SJSA1 (cell line): ENCODE measurements around the gene RNF220. TPM values are rescaled to one million over a fixed set of nuclear protein-coding genes. Genes with fewer than 3 reads are reported as not detected.
"Not testable (repeated sequence)": the region's sequence is repeated elsewhere in the genome, so short reads cannot be mapped to it uniquely, and the experiment has no call there.

Experiments used
- DNase-seq, 2 experiments: peaks; one replicate each; pipeline ENCODE4 v3.0.0-alpha.2; 2015 to 2020; ENCODE audit warnings: low spot score in 2 of 2, low read depth in 1 of 2
- H3K27ac ChIP-seq: fragments of 250-450 bp; sonication (Bioruptor Pico); 2 replicates; pipeline ENCODE4 v1.5.1; 2020; ENCODE audit warnings: mild to moderate bottlenecking, moderate library complexity
- H3K27me3 ChIP-seq: fragments of 250-450 bp; sonication (Bioruptor Pico); replicated peaks from 2 replicates; pipeline ENCODE4 v1.5.1; 2020; ENCODE audit warnings: mild to moderate bottlenecking, moderate library complexity
- H3K36me3 ChIP-seq: fragments of 250-450 bp; sonication (Bioruptor Pico); 2 replicates; pipeline ENCODE4 v1.5.1; 2020; ENCODE audit warnings: mild to moderate bottlenecking
- H3K4me1 ChIP-seq: fragments of 250-450 bp; sonication (Bioruptor Pico); replicated peaks from 2 replicates; pipeline ENCODE4 v1.6.1; 2021; ENCODE audit warnings: mild to moderate bottlenecking
- H3K4me3 ChIP-seq: fragments of 250-450 bp; sonication (Bioruptor Pico); 2 replicates; pipeline ENCODE4 v1.5.1; 2020; ENCODE audit warnings: mild to moderate bottlenecking
- H3K9me3 ChIP-seq: fragments of 250-450 bp; sonication (Bioruptor Pico); replicated peaks from 2 replicates; pipeline ENCODE4 v1.5.1; 2020; ENCODE audit warnings: mild to moderate bottlenecking
- total RNA-seq: library from RNA; depleted of rRNA; stranded (reverse); fragments of >200 nt; shearing (Covaris generic); gene quantifications from 2 replicates; pipeline ENCODE4 v1.2.3, GENCODE V29; 2014; rRNA removed

Gene RNF220
- total RNA-seq, 1 experiment from 2014 or later, result 70.5 TPM

GRCh38 chr1:44696101-44696500 lies 291.0 kb downstream of the RNF220 start:
- no peaks in the 10 kb centered on the region for H3K9me3 ChIP-seq
- no peaks in the 10 kb centered on the region for H3K4me1 ChIP-seq
- no peak overlapping the region for H3K4me3 ChIP-seq
- H3K27me3 ChIP-seq, result no peaks in the 10 kb centered on the region
- no peak overlapping the region for H3K27ac ChIP-seq
- H3K36me3 ChIP-seq, result no peaks in the 10 kb centered on the region
- no peak for DNase-seq

- no peaks in the 10 kb centered on the region for H3K27me3 ChIP-seq
- H3K9me3 ChIP-seq, result no peaks in the 10 kb centered on the region
- no peak overlapping the region for H3K27ac ChIP-seq
- H3K4me1 ChIP-seq, result no peaks in the 10 kb centered on the region
- H3K36me3 ChIP-seq, result no peaks in the 10 kb centered on the region
- no peak overlapping the region for H3K4me3 ChIP-seq
- DNase-seq, result no peak
Observed at GRCh38 chr1:44696789-44697345, 291.8 kb downstream of the RNF220 start.

GRCh38 chr1:44698138-44698537 lies 293.1 kb downstream of the RNF220 start:
- Histone ChIP-seq H3K4me3 (no peak overlapping the region), H3K36me3 (no peaks in the 10 kb centered on the region), H3K4me1 (no peaks in the 10 kb centered on the region), H3K9me3 (no peaks in the 10 kb centered on the region), H3K27me3 (no peaks in the 10 kb centered on the region), H3K27ac (no peak overlapping the region)
- DNase-seq, result no peak

GRCh38 chr1:44699375-44699774 lies 294.3 kb downstream of the RNF220 start:
- H3K4me3 ChIP-seq, H3K27me3 ChIP-seq, H3K36me3 ChIP-seq, H3K4me1 ChIP-seq, DNase-seq, H3K27ac ChIP-seq, H3K9me3 ChIP-seq: not testable (repeated sequence)

- no peaks in the 10 kb centered on the region for H3K4me1 ChIP-seq
- H3K36me3 ChIP-seq, result no peaks in the 10 kb centered on the region
- no peak overlapping the region for H3K27ac ChIP-seq
- H3K9me3 ChIP-seq, result no peaks in the 10 kb centered on the region
- no peaks in the 10 kb centered on the region for H3K27me3 ChIP-seq
- no peak for DNase-seq
- no peak overlapping the region for H3K4me3 ChIP-seq
Observed at GRCh38 chr1:44700573-44700972, 295.5 kb downstream of the RNF220 start.

GRCh38 chr1:44701141-44701573 lies 296.1 kb downstream of the RNF220 start:
- Histone ChIP-seq H3K27me3 (no peaks in the 10 kb centered on the region), H3K27ac (no peak overlapping the region), H3K4me3 (no peak overlapping the region), H3K36me3 (no peaks in the 10 kb centered on the region), H3K9me3 (no peaks in the 10 kb centered on the region), H3K4me1 (no peaks in the 10 kb centered on the region)
- no peak for DNase-seq

Other genes with a start within 250 kb of the RNF220 start
- gene DMAP1, start 191.8 kb upstream of the RNF220 start, total RNA-seq, result 9.9 and 10.8 TPM in 2 replicates
- gene ERI3, start 50.0 kb upstream of the RNF220 start, total RNA-seq, result 64.6 and 68.9 TPM in 2 replicates